Breast epithelium (tissue), 3 donors: ENCODE data around the gene RAB44.

Experiments used
- CTCF ChIP-seq, 3 donors: fragments of 450-650 bp; IDR thresholded peaks; one replicate each; pipeline ENCODE4 v1.5.1; 2016 to 2017; ENCODE audit warnings: antibody characterized with exemption in 3 of 3, mild to moderate bottlenecking in 3 of 3, moderate library complexity in 3 of 3
- POLR2A ChIP-seq: fragments of 450-650 bp; IDR thresholded peaks from one replicate; pipeline ENCODE4 v1.6.1; 2016; ENCODE audit warnings: antibody characterized with exemption, mild to moderate bottlenecking, moderate library complexity
- POLR2AphosphoS5 ChIP-seq, 3 donors: sonication (generic); formaldehyde crosslinking; IDR thresholded peaks; one replicate each; pipeline ENCODE4 v1.6.1; 2017; ENCODE audit warnings: antibody characterized with exemption in 3 of 3

DNA sequence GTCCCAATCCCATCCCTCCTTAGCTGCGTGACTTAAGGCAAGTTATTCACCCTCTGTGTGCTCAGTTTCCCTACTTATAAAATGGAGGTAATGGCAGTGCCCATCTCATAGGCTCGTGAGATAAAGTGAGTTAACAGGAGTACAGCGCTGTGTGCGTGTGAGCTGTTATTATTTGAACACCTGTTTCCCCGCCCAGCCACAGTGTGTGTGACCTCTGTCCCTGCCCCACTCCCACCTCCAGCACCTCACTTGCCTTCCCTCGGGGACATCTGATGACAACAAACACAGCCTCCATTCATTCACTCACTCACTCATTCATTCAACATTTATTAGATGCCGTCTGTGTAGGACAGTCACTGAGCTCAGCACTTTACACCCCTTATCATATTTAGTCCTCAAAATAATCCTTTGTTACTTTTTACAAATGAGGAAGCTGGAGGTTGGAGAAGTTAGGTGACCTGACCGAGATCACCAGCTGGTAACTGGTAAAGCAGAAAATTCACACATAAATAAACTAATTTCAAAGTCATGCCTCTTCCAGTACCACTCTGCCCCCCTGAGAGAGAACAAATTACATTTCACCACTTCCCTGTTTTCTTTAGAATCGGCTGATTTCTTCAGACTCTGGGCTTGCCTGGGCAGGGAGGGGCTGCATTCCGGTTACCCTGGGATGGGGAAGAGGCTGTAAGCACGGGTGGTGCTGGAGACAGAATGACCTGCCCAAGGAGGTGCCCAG, 83.0 kb downstream of the RAB44 start:
- TF ChIP-seq CTCF (IDR thresholded peaks at IDR 0.05) (no peak), POLR2AphosphoS5 (IDR thresholded peaks at IDR 0.05) (no peak), POLR2A (no peak)
